Activated T-cell treated with anti-CD3 and anti-CD28 coated beads, Interleukin-2, amount 50 U/mL, for 72 hours (primary cell): ENCODE data around the gene VPS13D. TPM values are rescaled to one million over a fixed set of nuclear protein-coding genes. Genes with fewer than 3 reads are reported as not detected.

Experiments used
- ATAC-seq, 2 donors: fragments of 150-1000 bp; cut with Tn5 transposase; replicated peaks in 1 of 2; 2 replicates each; pipeline ENCODE4 v1.10.0; 2021; ENCODE audit warnings: moderate library complexity in 2 of 2, mild to moderate bottlenecking in 1 of 2
- DNase-seq, 2 donors: peaks; one replicate each; pipeline ENCODE4 v3.0.0; 2021 to 2022; ENCODE audit warnings: mixed read lengths in 1 of 2
- H3K27ac Mint-ChIP-seq: one replicate; pipeline ENCODE4 v1.8.0; 2022; ENCODE audit warnings: mild to moderate bottlenecking, moderate library complexity, mixed read lengths
- H3K27me3 Mint-ChIP-seq: one replicate; pipeline ENCODE4 v1.8.0; 2022; ENCODE audit warnings: low read depth, mixed read lengths
- H3K36me3 Mint-ChIP-seq, 2 donors: one replicate each; pipeline ENCODE4 v1.8.0; 2022; ENCODE audit warnings: mixed read lengths in 2 of 2, mild to moderate bottlenecking in 1 of 2; ENCODE audit not compliant: insufficient read depth in 2 of 2
- H3K4me1 Mint-ChIP-seq: one replicate; pipeline ENCODE4 v1.8.0; 2022; ENCODE audit warnings: low read depth, mixed read lengths
- H3K4me3 Mint-ChIP-seq, 2 donors: one replicate each; pipeline ENCODE4 v1.8.0; 2022; ENCODE audit warnings: mild to moderate bottlenecking in 2 of 2, mixed read lengths in 2 of 2, moderate library complexity in 2 of 2
- H3K9me3 Mint-ChIP-seq, 2 donors: one replicate each; pipeline ENCODE4 v1.8.0; 2022; ENCODE audit warnings: mixed read lengths in 2 of 2
- total RNA-seq, 2 donors: library from RNA; stranded (reverse); gene quantifications; one replicate each; pipeline ENCODE4 v1.2.3, GENCODE V29; 2022

The VPS13D gene
- total RNA-seq, 2 donors from 2014 or later = 36.0 to 40.5 TPM

- Mint-ChIP-seq H3K4me1 (peaks cover 63% of the 10 kb centered on the region), H3K4me3 (peak overlapping the region; percentile 42 to 48), H3K9me3 (no peaks in the 10 kb centered on the region), H3K27me3 (no peaks in the 10 kb centered on the region), H3K27ac (peak overlapping the region; percentile 70), H3K36me3 (peaks cover 0 to 2% of the 10 kb centered on the region in 2 donors)
- ATAC-seq (peak; percentile 72 to 83), DNase-seq (peak; percentile 31 to 34)
These were observed 251.0 kb downstream of the VPS13D start for GRCh38 chr1:12480748-12481362.

- Mint-ChIP-seq H3K36me3 (peaks cover 0 to 2% of the 10 kb centered on the region in 2 donors), H3K4me3 (no peak overlapping the region), H3K4me1 (peaks cover 57% of the 10 kb centered on the region), H3K27ac (no peak overlapping the region), H3K9me3 (no peaks in the 10 kb centered on the region), H3K27me3 (no peaks in the 10 kb centered on the region)
- ATAC-seq (no peak), DNase-seq (no peak)
These were observed 252.1 kb downstream of the VPS13D start for GRCh38 chr1:12481928-12482327.

- peaks cover 46% of the 10 kb centered on the region for H3K4me1 Mint-ChIP-seq
- H3K27me3 Mint-ChIP-seq = no peaks in the 10 kb centered on the region
- no peak overlapping the region for H3K4me3 Mint-ChIP-seq
- ATAC-seq = no peak
- peaks cover 0 to 2% of the 10 kb centered on the region in 2 donors for H3K36me3 Mint-ChIP-seq
- no peak for DNase-seq
- H3K9me3 Mint-ChIP-seq = no peaks in the 10 kb centered on the region
- H3K27ac Mint-ChIP-seq = no peak overlapping the region
These were observed 253.2 kb downstream of the VPS13D start for GRCh38 chr1:12482988-12483387.

GRCh38 chr1:12485231-12486058 is 255.6 kb downstream of the VPS13D start:
- DNase-seq = no peak
- Mint-ChIP-seq H3K27ac (no peak overlapping the region), H3K9me3 (no peaks in the 10 kb centered on the region), H3K27me3 (no peaks in the 10 kb centered on the region), H3K4me1 (peaks cover 25% of the 10 kb centered on the region), H3K4me3 (no peak overlapping the region), H3K36me3 (peaks cover 0 to 2% of the 10 kb centered on the region in 2 donors)
- no peak for ATAC-seq

GRCh38 chr1:12486059-12486341 is 256.2 kb downstream of the VPS13D start:
- no peak for DNase-seq
- H3K27ac Mint-ChIP-seq = no peak overlapping the region
- peaks cover 19% of the 10 kb centered on the region for H3K4me1 Mint-ChIP-seq
- no peaks in the 10 kb centered on the region for H3K27me3 Mint-ChIP-seq
- peaks cover 0 to 2% of the 10 kb centered on the region in 2 donors for H3K36me3 Mint-ChIP-seq
- no peak overlapping the region for H3K4me3 Mint-ChIP-seq
- ATAC-seq = no peak
- H3K9me3 Mint-ChIP-seq = no peaks in the 10 kb centered on the region

- ATAC-seq (no peak), DNase-seq (no peak)
- Mint-ChIP-seq H3K36me3 (peaks cover 0 to 2% of the 10 kb centered on the region in 2 donors), H3K27me3 (no peaks in the 10 kb centered on the region), H3K9me3 (no peaks in the 10 kb centered on the region), H3K4me1 (peaks cover 14% of the 10 kb centered on the region), H3K27ac (no peak overlapping the region), H3K4me3 (no peak overlapping the region)
These were observed 256.7 kb downstream of the VPS13D start for GRCh38 chr1:12486401-12487005.

- peaks cover 0 to 2% of the 10 kb centered on the region in 2 donors for H3K36me3 Mint-ChIP-seq
- no peak for DNase-seq
- no peaks in the 10 kb centered on the region for H3K27me3 Mint-ChIP-seq
- no peaks in the 10 kb centered on the region for H3K9me3 Mint-ChIP-seq
- ATAC-seq = no peak
- H3K27ac Mint-ChIP-seq = no peak overlapping the region
- no peak overlapping the region for H3K4me3 Mint-ChIP-seq
- H3K4me1 Mint-ChIP-seq = peaks cover 5% of the 10 kb centered on the region
These were observed 257.7 kb downstream of the VPS13D start for GRCh38 chr1:12487520-12487919.

GRCh38 chr1:12488666-12489354 is 259.0 kb downstream of the VPS13D start:
- Mint-ChIP-seq H3K9me3 (no peaks in the 10 kb centered on the region), H3K4me1 (peaks cover 5% of the 10 kb centered on the region), H3K27ac (no peak overlapping the region), H3K36me3 (peaks cover 0 to 2% of the 10 kb centered on the region in 2 donors), H3K27me3 (no peaks in the 10 kb centered on the region), H3K4me3 (no peak overlapping the region)
- no peak for DNase-seq
- no peak for ATAC-seq

- DNase-seq (no peak), ATAC-seq (no peak)
- no peaks in the 10 kb centered on the region for H3K9me3 Mint-ChIP-seq
- no peak overlapping the region for H3K27ac Mint-ChIP-seq
- H3K4me1 Mint-ChIP-seq = peaks cover 6% of the 10 kb centered on the region
- H3K4me3 Mint-ChIP-seq = no peak overlapping the region
- no peaks in the 10 kb centered on the region for H3K36me3 Mint-ChIP-seq
- H3K27me3 Mint-ChIP-seq = no peaks in the 10 kb centered on the region
These were observed 260.8 kb downstream of the VPS13D start for GRCh38 chr1:12490532-12491142.

- Mint-ChIP-seq H3K9me3 (no peaks in the 10 kb centered on the region), H3K27ac (no peak overlapping the region), H3K36me3 (peaks cover 0 to 1% of the 10 kb centered on the region in 2 donors), H3K4me3 (no peak overlapping the region), H3K4me1 (peaks cover 8% of the 10 kb centered on the region), H3K27me3 (no peaks in the 10 kb centered on the region)
- DNase-seq (no peak), ATAC-seq (no peak)
These were observed 261.8 kb downstream of the VPS13D start for GRCh38 chr1:12491656-12492055.

- Mint-ChIP-seq H3K27me3 (no peaks in the 10 kb centered on the region), H3K36me3 (peaks cover 0 to 3% of the 10 kb centered on the region in 2 donors), H3K4me3 (no peak overlapping the region), H3K27ac (no peak overlapping the region), H3K4me1 (peaks cover 19% of the 10 kb centered on the region), H3K9me3 (no peaks in the 10 kb centered on the region)
- no peak for DNase-seq
- ATAC-seq = no peak
These were observed 265.9 kb downstream of the VPS13D start for GRCh38 chr1:12495725-12496124.

GRCh38 chr1:12496154-12496961 is 266.5 kb downstream of the VPS13D start:
- no peak for ATAC-seq
- no peaks in the 10 kb centered on the region for H3K9me3 Mint-ChIP-seq
- H3K27ac Mint-ChIP-seq = no peak overlapping the region
- H3K4me1 Mint-ChIP-seq = peaks cover 20% of the 10 kb centered on the region
- no peak for DNase-seq
- no peaks in the 10 kb centered on the region for H3K27me3 Mint-ChIP-seq
- H3K36me3 Mint-ChIP-seq = peaks cover 0 to 3% of the 10 kb centered on the region in 2 donors
- H3K4me3 Mint-ChIP-seq = no peak overlapping the region
